SK-N-SH (cell line): ENCODE data around the gene CMYA5. TPM values are rescaled to one million over a fixed set of nuclear protein-coding genes. Genes with fewer than 3 reads are reported as not detected.

Experiments used
- CTCF ChIA-PET: fragments of 300-600, 350-600 bp; formaldehyde crosslinking; extraction: SDS; loops from one replicate; lab custom pipeline; 2021; lab: Yijun Ruan, JAX
- POLR2A ChIA-PET: fragments of 350-600 bp; sonication (Branson Sonifier 250); formaldehyde crosslinking; extraction: SDS; loops from one replicate; lab custom pipeline; 2020; ENCODE audit warnings: antibody characterized with exemption, inconsistent platforms; lab: Yijun Ruan, JAX
- DNase-seq: peaks from one replicate; pipeline ENCODE4 v3.0.0; 2012
- H2AFZ ChIP-seq: fragments of 200-600 bp; sonication (generic); 2 replicates; pipeline ENCODE4 v1.8.1; 2016; ENCODE audit warnings: antibody characterized with exemption, mild to moderate bottlenecking, low read depth
- H3F3A ChIP-seq: fragments of 200-600 bp; sonication (generic); replicated peaks from 2 replicates; pipeline ENCODE3; 2016; ENCODE audit warnings: antibody characterized with exemption, mild to moderate bottlenecking; ENCODE audit not compliant: insufficient read depth
- H3K27ac ChIP-seq, 2 experiments: fragments of 200-500 bp in 1 of 2; fragments of 200-600 bp in 1 of 2; sonication (Bioruptor generic) in 1 of 2; sonication (generic), shearing (Covaris generic) in 1 of 2; 2 replicates each; pipeline versions ENCODE4 v1.5.1 to v1.6.1; 2014 to 2016; ENCODE audit warnings: low read depth in 2 of 2, inconsistent platforms in 1 of 2, low read length in 1 of 2, mild to moderate bottlenecking in 1 of 2, mixed read lengths in 1 of 2
- H3K27me3 ChIP-seq: fragments of 200-600 bp; sonication (generic), shearing (Covaris generic); 2 replicates; pipeline ENCODE4 v1.6.1; 2016; ENCODE audit warnings: mixed run types; ENCODE audit not compliant: insufficient read depth
- H3K36me3 ChIP-seq, 2 experiments: fragments of 200-500 bp in 1 of 2; fragments of 200-600 bp in 1 of 2; sonication (Bioruptor generic) in 1 of 2; sonication (generic) in 1 of 2; replicated peaks in 1 of 2; 2 replicates each; pipeline versions ENCODE3 to v1.5.1; 2014 to 2016; ENCODE audit warnings: low read length in 1 of 2, mild to moderate bottlenecking in 1 of 2; ENCODE audit not compliant: insufficient read depth in 2 of 2, control insufficient read depth in 1 of 2
- H3K4me1 ChIP-seq, 2 experiments: fragments of 200-500 bp in 1 of 2; fragments of 200-600 bp in 1 of 2; sonication (Bioruptor generic) in 1 of 2; sonication (generic), shearing (Covaris generic) in 1 of 2; 2 replicates each; pipeline versions ENCODE4 v1.5.1 to v1.6.1; 2014 to 2016; ENCODE audit warnings: low read depth in 1 of 2, low read length in 1 of 2, mixed run types in 1 of 2; ENCODE audit not compliant: insufficient read depth in 2 of 2, control insufficient read depth in 1 of 2
- H3K4me2 ChIP-seq: fragments of 200-600 bp; sonication (generic), shearing (Covaris generic); 2 replicates; pipeline ENCODE4 v1.6.1; 2017; ENCODE audit warnings: mixed run types
- H3K4me3 ChIP-seq, 2 experiments: fragments of 200-500 bp in 1 of 2; fragments of 200-600 bp in 1 of 2; sonication (Bioruptor generic) in 1 of 2; sonication (generic), shearing (Covaris generic) in 1 of 2; 2 replicates each; pipeline versions ENCODE4 v1.5.1 to v1.8.1; 2014 to 2016; ENCODE audit warnings: low read depth in 2 of 2, inconsistent platforms in 1 of 2, low read length in 1 of 2, mild to moderate bottlenecking in 1 of 2, mixed read lengths in 1 of 2, moderate library complexity in 1 of 2
- H3K79me2 ChIP-seq: fragments of 200-600 bp; sonication (generic); 2 replicates; pipeline ENCODE4 v1.8.1; 2017; ENCODE audit warnings: mild to moderate bottlenecking; ENCODE audit not compliant: insufficient read depth
- H3K9ac ChIP-seq: fragments of 200-600 bp; sonication (generic); 2 replicates; pipeline ENCODE4 v1.6.1; 2017; ENCODE audit warnings: mixed run types
- H3K9me2 ChIP-seq: fragments of 200-600 bp; sonication (generic); 2 replicates; pipeline ENCODE4 v1.6.1; 2017; ENCODE audit warnings: mixed run types
- H3K9me3 ChIP-seq: fragments of 200-600 bp; sonication (generic); 2 replicates; pipeline ENCODE4 v1.6.1; 2017; ENCODE audit warnings: mixed run types, mild to moderate bottlenecking, moderate library complexity
- H4K20me1 ChIP-seq: fragments of 200-600 bp; sonication (generic); 2 replicates; pipeline ENCODE4 v1.6.1; 2017; ENCODE audit warnings: mild to moderate bottlenecking, mixed run types; ENCODE audit not compliant: insufficient read depth
- CHD2 ChIP-seq: fragments of 150-350 bp; IDR thresholded peaks from 2 replicates; pipeline ENCODE4 v1.6.1; 2018; ENCODE audit warnings: low read length; ENCODE audit not compliant: partially characterized antibody
- ELF1 ChIP-seq: IDR thresholded peaks from 2 replicates; pipeline ENCODE4 v1.4.0; 2012
- FOSL2 ChIP-seq: IDR thresholded peaks from 2 replicates; pipeline ENCODE4 v1.4.0; 2012; ENCODE audit warnings: low read depth, mild to moderate bottlenecking, moderate library complexity, borderline replicate concordance
- FOXJ3 ChIP-seq: sonication (generic); formaldehyde crosslinking; IDR thresholded peaks from 2 replicates; pipeline ENCODE4 v1.5.1; 2020; ENCODE audit warnings: mild to moderate bottlenecking, missing genetic modification reagents
- IRF3 ChIP-seq: fragments of 150-350 bp; IDR thresholded peaks from 2 replicates; pipeline ENCODE4 v1.6.1; 2016; ENCODE audit warnings: mild to moderate bottlenecking, low read depth, low read length
- MAX ChIP-seq: IDR thresholded peaks from 2 replicates; pipeline ENCODE4 v1.4.0; 2012; ENCODE audit warnings: low read depth
- MXI1 ChIP-seq: IDR thresholded peaks from 2 replicates; pipeline ENCODE4 v1.6.1; 2012; ENCODE audit warnings: mild to moderate bottlenecking, low read depth, low read length, improper control_type of control experiment
- NFIC ChIP-seq: IDR thresholded peaks from 2 replicates; pipeline ENCODE4 v1.4.0; 2012; ENCODE audit warnings: borderline replicate concordance
- PBX3 ChIP-seq: IDR thresholded peaks from 2 replicates; pipeline ENCODE4; 2012
- REST ChIP-seq: IDR thresholded peaks from 2 replicates; pipeline ENCODE4 v1.6.1; 2012; ENCODE audit warnings: mild to moderate bottlenecking, low read depth, low read length, moderate library complexity
- RFX5 ChIP-seq: IDR thresholded peaks from 2 replicates; pipeline ENCODE4 v1.6.1; 2012; ENCODE audit warnings: mild to moderate bottlenecking, improper control_type of control experiment, low read length
- SIN3A ChIP-seq: IDR thresholded peaks from 2 replicates; pipeline ENCODE4 v1.6.1; 2012; ENCODE audit warnings: low read depth, mild to moderate bottlenecking, low read length, moderate library complexity, borderline replicate concordance
- SMC3 ChIP-seq: IDR thresholded peaks from 2 replicates; pipeline ENCODE4 v1.6.1; 2012; ENCODE audit warnings: low read depth, low read length, improper control_type of control experiment
- TAF1 ChIP-seq: IDR thresholded peaks from 2 replicates; pipeline ENCODE4 v1.6.1; 2012; ENCODE audit warnings: low read depth, mild to moderate bottlenecking, low read length, moderate library complexity, borderline replicate concordance
- YY1 ChIP-seq: IDR thresholded peaks from 2 replicates; pipeline ENCODE4 v1.4.0; 2012; ENCODE audit warnings: low read depth, mild to moderate bottlenecking
- WGBS: methylation state at CpG from one replicate; pipeline ENCODE4 v1.1.6; 2017; ENCODE audit warnings: low lambda C conversion rate; 5-methylcytosine and 5-hydroxymethylcytosine counted together
- polyA plus RNA-seq, 3 experiments: library from polyadenylated mRNA; depleted of rRNA; stranded (reverse); fragments of >200 nt; gene quantifications; 2 replicates each; pipeline ENCODE4 v1.2.3, GENCODE V29; 2012

Gene CMYA5
- polyA plus RNA-seq, 1 of the 3 experiments (the other 2 are of a cell fraction) = 0.12 TPM

- no peak overlapping the region for H2AFZ ChIP-seq
- H3K27me3 ChIP-seq = no peaks in the 10 kb centered on the region; the same call in 1 of the 2 replicates
- no peak for DNase-seq
- no peaks in the 10 kb centered on the region for H3K79me2 ChIP-seq
- no peaks in the 10 kb centered on the region for H3F3A ChIP-seq
- no peak overlapping the region for H3K4me2 ChIP-seq
- no peak overlapping the region for H3K9ac ChIP-seq
- TF ChIP-seq FOXJ3 (CRISPR knock-in tag) (no peak), SIN3A (no peak), FOSL2 (no peak), CHD2 (no peak), ELF1 (no peak), SMC3 (no peak), RFX5 (no peak)
- H4K20me1 ChIP-seq = no peaks in the 10 kb centered on the region
- ChIA-PET CTCF (no interaction called here), POLR2A (no interaction called here)
- H3K27ac ChIP-seq = no peak overlapping the region
- WGBS = 78% methylated on average over 3 of the region's 3 CpGs
- no peak overlapping the region for H3K4me3 ChIP-seq
- no peaks in the 10 kb centered on the region for H3K36me3 ChIP-seq
- H3K9me3 ChIP-seq = no peaks in the 10 kb centered on the region
- no peaks in the 10 kb centered on the region for H3K4me1 ChIP-seq
- H3K9me2 ChIP-seq = no peaks in the 10 kb centered on the region
These were observed 122.3 kb downstream of the CMYA5 start for GRCh38 chr5:79811904-79812303.

GRCh38 chr5:79814699-79815098, 125.1 kb downstream of the CMYA5 start:
- Histone ChIP-seq H3K4me3 (no peak overlapping the region), H3K27me3 (no peaks in the 10 kb centered on the region; the same call in 1 of the 2 replicates), H3K4me1 (no peaks in the 10 kb centered on the region), H2AFZ (no peak overlapping the region), H3K27ac (no peak overlapping the region), H3K36me3 (no peaks in the 10 kb centered on the region), H3K79me2 (no peaks in the 10 kb centered on the region), H3K9ac (no peak overlapping the region), H3K9me2 (no peaks in the 10 kb centered on the region), H3K9me3 (no peaks in the 10 kb centered on the region), H4K20me1 (no peaks in the 10 kb centered on the region), H3F3A (no peaks in the 10 kb centered on the region), H3K4me2 (no peak overlapping the region)
- TF ChIP-seq MAX = no peak
- no peak for TF ChIP-seq REST
- no peak for TF ChIP-seq TAF1
- TF ChIP-seq IRF3 = no peak
- TF ChIP-seq RFX5 = no peak
- no peak for TF ChIP-seq SIN3A
- no peak for TF ChIP-seq YY1
- no peak for TF ChIP-seq FOSL2
- no peak for TF ChIP-seq MXI1
- TF ChIP-seq PBX3 = no peak
- no peak for TF ChIP-seq NFIC
- TF ChIP-seq CHD2 = no peak
- CTCF ChIA-PET = no interaction called here
- DNase-seq = no peak
- POLR2A ChIA-PET = no interaction called here
- WGBS = 33% methylated on average over 2 of the region's 2 CpGs
